Smooth muscle cell of the brain vasculature (primary cell): ENCODE data around the gene STARD10.
"Not testable (repeated sequence)": the region's sequence is repeated elsewhere in the genome, so short reads cannot be mapped to it uniquely, and the experiment has no call there.

ENCODE experiments used
- DNase-seq: peaks from one replicate; pipeline ENCODE4 v3.0.0-alpha.2; 2012; ENCODE audit warnings: low read depth, low spot score

The STARD10 gene

GRCh38 chr11:72826191-72826941 lies 32.5 kb upstream of the STARD10 start:
- no peak for DNase-seq

GRCh38 chr11:72825661-72826060 lies 31.8 kb upstream of the STARD10 start:
- DNase-seq: no peak

GRCh38 chr11:72824811-72825505 lies 31.1 kb upstream of the STARD10 start:
- no peak for DNase-seq

- DNase-seq: no peak
These were observed 30.2 kb upstream of the STARD10 start for GRCh38 chr11:72824020-72824419.

- no peak for DNase-seq
These were observed 29.4 kb upstream of the STARD10 start for GRCh38 chr11:72823105-72823804.

GRCh38 chr11:72821920-72822799 lies 28.3 kb upstream of the STARD10 start:
- no peak for DNase-seq

GRCh38 chr11:72821221-72821919 lies 27.5 kb upstream of the STARD10 start:
- DNase-seq: no peak

- DNase-seq: no peak
These were observed 26.7 kb upstream of the STARD10 start for GRCh38 chr11:72820439-72821139.

- DNase-seq: no peak
These were observed 25.1 kb upstream of the STARD10 start for GRCh38 chr11:72818971-72819370.

- DNase-seq: no peak
These were observed 24.1 kb upstream of the STARD10 start for GRCh38 chr11:72817966-72818365.

- no peak for DNase-seq
These were observed 22.6 kb upstream of the STARD10 start for GRCh38 chr11:72816404-72816990.

- no peak for DNase-seq
These were observed 21.3 kb upstream of the STARD10 start for GRCh38 chr11:72815110-72815618.

- DNase-seq: no peak
These were observed 20.7 kb upstream of the STARD10 start, which contains the start of gene ATG16L2 for GRCh38 chr11:72814286-72815109. ATG16L2 (plus strand) TSS chr11:72814411; CDS start chr11:72814446, 35 bp downstream.

GRCh38 chr11:72813740-72814285 lies 20.0 kb upstream of the STARD10 start:
- no peak for DNase-seq

- DNase-seq: no peak
These were observed 19.3 kb upstream of the STARD10 start for GRCh38 chr11:72812967-72813739.

- no peak for DNase-seq
These were observed 18.7 kb upstream of the STARD10 start for GRCh38 chr11:72812604-72812966.

GRCh38 chr11:72811686-72812085 lies 17.8 kb upstream of the STARD10 start:
- not testable (repeated sequence) for DNase-seq

GRCh38 chr11:72808331-72808798 lies 14.5 kb upstream of the STARD10 start:
- DNase-seq: no peak
